ENCODE data around the gene AK5.

The AK5 gene

GRCh38 chr1:77498918-77499317, 217.1 kb downstream of the AK5 start:
- no peak overlapping the region for H3K4me3 ChIP-seq (ENCODE audit: severe bottlenecking)
- DNase-seq (ENCODE audit: low spot score) (no peak), ATAC-seq (ENCODE audit: low read depth) (no peak)
- TF ChIP-seq, protein P1, sequence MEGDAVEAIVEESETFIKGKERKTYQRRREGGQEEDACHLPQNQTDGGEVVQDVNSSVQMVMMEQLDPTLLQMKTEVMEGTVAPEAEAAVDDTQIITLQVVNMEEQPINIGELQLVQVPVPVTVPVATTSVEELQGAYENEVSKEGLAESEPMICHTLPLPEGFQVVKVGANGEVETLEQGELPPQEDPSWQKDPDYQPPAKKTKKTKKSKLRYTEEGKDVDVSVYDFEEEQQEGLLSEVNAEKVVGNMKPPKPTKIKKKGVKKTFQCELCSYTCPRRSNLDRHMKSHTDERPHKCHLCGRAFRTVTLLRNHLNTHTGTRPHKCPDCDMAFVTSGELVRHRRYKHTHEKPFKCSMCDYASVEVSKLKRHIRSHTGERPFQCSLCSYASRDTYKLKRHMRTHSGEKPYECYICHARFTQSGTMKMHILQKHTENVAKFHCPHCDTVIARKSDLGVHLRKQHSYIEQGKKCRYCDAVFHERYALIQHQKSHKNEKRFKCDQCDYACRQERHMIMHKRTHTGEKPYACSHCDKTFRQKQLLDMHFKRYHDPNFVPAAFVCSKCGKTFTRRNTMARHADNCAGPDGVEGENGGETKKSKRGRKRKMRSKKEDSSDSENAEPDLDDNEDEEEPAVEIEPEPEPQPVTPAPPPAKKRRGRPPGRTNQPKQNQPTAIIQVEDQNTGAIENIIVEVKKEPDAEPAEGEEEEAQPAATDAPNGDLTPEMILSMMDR (IDR thresholded peaks at IDR 0.05; ENCODE audit: poor library complexity, severe bottlenecking): no peak
- H3K27me3 ChIP-seq (ENCODE audit: insufficient read depth, poor library complexity, severe bottlenecking): no peaks in the 10 kb centered on the region
- no peak overlapping the region for H3K27ac ChIP-seq (ENCODE audit: poor library complexity, severe bottlenecking)
- no peaks in the 10 kb centered on the region for H3K9me3 ChIP-seq (ENCODE audit: severe bottlenecking)
- no peaks in the 10 kb centered on the region for H3K36me3 ChIP-seq (ENCODE audit: low read depth)
- no peaks in the 10 kb centered on the region for H3K4me1 ChIP-seq (ENCODE audit: insufficient read depth, poor library complexity, severe bottlenecking)

GRCh38 chr1:77499466-77499865, 217.6 kb downstream of the AK5 start:
- TF ChIP-seq, protein P1 (IDR thresholded peaks at IDR 0.05; ENCODE audit: poor library complexity, severe bottlenecking): no peak
- no peaks in the 10 kb centered on the region for H3K4me1 ChIP-seq (ENCODE audit: insufficient read depth, poor library complexity, severe bottlenecking)
- ATAC-seq (ENCODE audit: low read depth) (no peak), DNase-seq (ENCODE audit: low spot score) (no peak)
- no peaks in the 10 kb centered on the region for H3K36me3 ChIP-seq (ENCODE audit: low read depth)
- H3K9me3 ChIP-seq (ENCODE audit: severe bottlenecking): no peaks in the 10 kb centered on the region
- no peak overlapping the region for H3K4me3 ChIP-seq (ENCODE audit: severe bottlenecking)
- no peaks in the 10 kb centered on the region for H3K27me3 ChIP-seq (ENCODE audit: insufficient read depth, poor library complexity, severe bottlenecking)
- H3K27ac ChIP-seq (ENCODE audit: poor library complexity, severe bottlenecking): no peak overlapping the region

DNA sequence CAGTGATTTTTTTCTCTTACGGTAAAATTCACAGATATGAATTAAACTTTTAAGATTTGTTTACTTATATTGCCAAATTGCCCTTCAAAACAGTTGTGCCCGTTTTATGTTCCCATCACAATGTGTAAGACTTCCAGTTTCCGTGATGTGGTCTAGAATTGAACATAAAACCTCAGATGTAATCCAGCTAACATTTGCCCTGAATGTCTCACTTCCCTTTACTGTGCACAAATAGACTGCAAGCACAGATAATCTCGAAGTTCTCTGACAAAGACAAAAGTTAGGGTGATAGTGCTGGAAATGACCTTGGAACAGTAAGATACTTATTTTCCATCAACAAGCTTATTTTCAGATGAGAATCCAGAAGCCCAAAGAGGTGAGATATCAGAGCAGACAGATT, 223.2 kb downstream of the AK5 start:
- H3K27ac ChIP-seq (ENCODE audit: poor library complexity, severe bottlenecking): no peak overlapping the region
- TF ChIP-seq, protein P1 (IDR thresholded peaks at IDR 0.05; ENCODE audit: poor library complexity, severe bottlenecking): no peak
- no peaks in the 10 kb centered on the region for H3K27me3 ChIP-seq (ENCODE audit: insufficient read depth, poor library complexity, severe bottlenecking)
- no peaks in the 10 kb centered on the region for H3K9me3 ChIP-seq (ENCODE audit: severe bottlenecking)
- DNase-seq (ENCODE audit: low spot score): no peak
- H3K36me3 ChIP-seq (ENCODE audit: low read depth): no peaks in the 10 kb centered on the region
- no peak overlapping the region for H3K4me3 ChIP-seq (ENCODE audit: severe bottlenecking)
- no peaks in the 10 kb centered on the region for H3K4me1 ChIP-seq (ENCODE audit: insufficient read depth, poor library complexity, severe bottlenecking)
- no peak for ATAC-seq (ENCODE audit: low read depth)

DNA sequence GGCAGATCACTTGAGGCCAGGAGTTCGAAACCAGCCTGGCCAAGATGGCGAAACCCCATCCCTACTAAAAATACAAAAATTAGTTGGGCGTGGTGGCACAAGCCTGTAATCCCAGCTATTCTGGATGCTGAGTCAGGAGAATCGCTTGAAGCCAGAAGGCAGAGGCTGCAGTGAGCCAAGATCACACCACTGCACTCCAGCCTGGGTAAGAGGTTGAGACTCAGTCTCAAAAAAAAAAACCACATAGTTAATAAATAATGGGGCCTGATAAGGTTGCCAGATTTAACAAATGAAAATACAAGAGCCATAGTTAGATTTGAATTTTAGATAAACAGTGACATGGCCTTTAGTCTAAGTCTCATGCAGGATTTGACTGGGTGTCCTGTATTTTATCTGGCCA, 225.0 kb downstream of the AK5 start:
- no peaks in the 10 kb centered on the region for H3K9me3 ChIP-seq (ENCODE audit: severe bottlenecking)
- ATAC-seq (ENCODE audit: low read depth) (no peak), DNase-seq (ENCODE audit: low spot score) (no peak)
- H3K36me3 ChIP-seq (ENCODE audit: low read depth): no peaks in the 10 kb centered on the region
- H3K4me3 ChIP-seq (ENCODE audit: severe bottlenecking): no peak overlapping the region
- no peaks in the 10 kb centered on the region for H3K27me3 ChIP-seq (ENCODE audit: insufficient read depth, poor library complexity, severe bottlenecking)
- no peak overlapping the region for H3K27ac ChIP-seq (ENCODE audit: poor library complexity, severe bottlenecking)
- TF ChIP-seq, protein P1 (IDR thresholded peaks at IDR 0.05; ENCODE audit: poor library complexity, severe bottlenecking): no peak
- H3K4me1 ChIP-seq (ENCODE audit: insufficient read depth, poor library complexity, severe bottlenecking): peaks cover 9% of the 10 kb centered on the region

DNA sequence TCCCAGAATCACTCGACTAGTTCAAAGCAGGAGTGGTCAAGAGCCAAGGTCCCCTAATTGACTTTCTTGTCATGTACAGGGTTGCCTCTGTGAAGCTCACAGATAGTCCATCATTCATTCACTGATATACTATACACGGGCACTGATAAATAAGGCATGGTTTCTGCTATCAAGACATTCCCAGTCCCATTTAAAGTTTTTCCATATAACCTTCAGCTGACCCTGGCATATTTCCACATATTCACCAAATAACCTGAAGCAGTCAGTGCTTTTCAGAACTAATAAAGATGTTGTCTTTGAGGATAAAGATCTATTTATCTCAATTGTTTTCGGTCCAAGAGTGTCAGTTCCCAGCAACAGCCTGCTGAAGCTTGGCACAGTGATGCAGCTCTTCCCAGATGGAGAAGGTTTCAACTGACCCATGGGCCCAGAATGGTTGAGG, 227.3 kb downstream of the AK5 start:
- no peak for DNase-seq (ENCODE audit: low spot score)

More for the DNA sequence above, 227.3 kb downstream of the AK5 start:
- H3K9me3 ChIP-seq (ENCODE audit: severe bottlenecking): no peaks in the 10 kb centered on the region
- H3K27me3 ChIP-seq (ENCODE audit: insufficient read depth, poor library complexity, severe bottlenecking): no peaks in the 10 kb centered on the region
- no peak overlapping the region for H3K27ac ChIP-seq (ENCODE audit: poor library complexity, severe bottlenecking)
- H3K36me3 ChIP-seq (ENCODE audit: low read depth): no peaks in the 10 kb centered on the region
- ATAC-seq (ENCODE audit: low read depth): no peak
- no peak overlapping the region for H3K4me3 ChIP-seq (ENCODE audit: severe bottlenecking)
- TF ChIP-seq, protein P1 (IDR thresholded peaks at IDR 0.05; ENCODE audit: poor library complexity, severe bottlenecking): no peak
- peaks cover 10% of the 10 kb centered on the region for H3K4me1 ChIP-seq (ENCODE audit: insufficient read depth, poor library complexity, severe bottlenecking)

Data from RWPE2 (cell line).